DMS79 (cell line): Measurements from ENCODE around the gene LOXL3.

Experiments
- DNase-seq: peaks from one replicate; lab custom pipeline; 2025; lab: John Stamatoyannopoulos, UW

The LOXL3 gene

GRCh38 chr2:74550231-74550630 lies 3.5 kb downstream of the LOXL3 start:
- no peak for DNase-seq

GRCh38 chr2:74548900-74549826 lies 4.6 kb downstream of the LOXL3 start:
- peak; percentile 48 for DNase-seq

DNA sequence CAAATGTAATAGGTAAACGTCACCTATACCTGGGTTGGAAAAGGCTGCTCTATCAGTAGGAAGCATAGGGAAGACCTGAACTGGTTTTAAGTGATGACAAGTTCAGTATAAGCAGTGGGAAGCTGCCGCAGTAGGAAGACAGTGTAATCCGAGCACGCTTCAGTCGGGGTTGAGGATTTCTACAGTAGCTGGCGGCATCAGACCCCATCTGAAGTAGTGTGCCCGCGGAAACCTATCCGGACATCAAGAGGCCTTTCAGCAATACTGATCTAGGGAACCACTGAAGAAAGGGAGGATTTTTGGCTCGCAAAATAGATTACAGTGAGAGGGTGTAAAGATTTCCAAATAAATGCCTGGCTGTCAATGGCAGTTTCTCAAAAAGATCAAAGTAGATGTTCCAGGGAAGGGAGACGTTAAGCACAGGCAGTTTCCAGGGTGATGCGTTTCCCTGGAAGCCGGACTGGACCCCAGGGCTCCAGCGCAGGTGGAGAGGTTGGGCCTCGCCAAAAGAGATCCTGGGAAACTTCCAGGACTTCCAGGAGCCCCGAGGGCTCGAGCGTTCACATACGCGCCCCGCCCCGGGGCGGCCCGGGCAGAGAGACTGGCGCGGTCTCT lies 5.3 kb downstream of the LOXL3 start:
- DNase-seq, result peak; percentile 23

- DNase-seq, result no peak
These were observed 7.7 kb downstream of the LOXL3 start for GRCh38 chr2:74546004-74546403.

- peak; percentile 26 for DNase-seq
These were observed 9.1 kb downstream of the LOXL3 start for GRCh38 chr2:74544634-74545033.

- no peak for DNase-seq
These were observed 10.8 kb downstream of the LOXL3 start for GRCh38 chr2:74542978-74543377.

- no peak for DNase-seq
These were observed 13.5 kb downstream of the LOXL3 start for GRCh38 chr2:74540291-74540690.

- no peak for DNase-seq
These were observed 14.8 kb downstream of the LOXL3 start for GRCh38 chr2:74538881-74539339.

DNA sequence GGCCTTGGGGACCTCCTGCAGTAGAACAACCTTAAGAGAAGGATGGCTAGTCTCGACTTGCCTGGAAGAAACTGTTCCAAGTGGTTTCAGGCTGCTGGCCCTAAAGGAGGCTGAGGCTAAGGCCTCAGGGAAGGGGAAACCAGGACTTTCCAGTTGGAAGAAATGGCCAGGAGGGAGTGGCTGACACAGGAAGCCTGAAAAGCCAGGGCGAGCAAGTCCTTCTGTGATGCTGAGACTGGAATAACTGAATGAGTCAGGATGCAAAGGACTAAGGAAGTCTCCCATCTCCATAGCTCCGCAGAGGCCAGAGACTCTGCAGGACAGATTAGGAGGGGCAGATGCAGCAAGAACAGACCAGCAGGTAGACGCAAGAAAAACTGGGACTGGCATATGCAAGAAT lies 16.6 kb downstream of the LOXL3 start:
- DNase-seq, result no peak

DNA sequence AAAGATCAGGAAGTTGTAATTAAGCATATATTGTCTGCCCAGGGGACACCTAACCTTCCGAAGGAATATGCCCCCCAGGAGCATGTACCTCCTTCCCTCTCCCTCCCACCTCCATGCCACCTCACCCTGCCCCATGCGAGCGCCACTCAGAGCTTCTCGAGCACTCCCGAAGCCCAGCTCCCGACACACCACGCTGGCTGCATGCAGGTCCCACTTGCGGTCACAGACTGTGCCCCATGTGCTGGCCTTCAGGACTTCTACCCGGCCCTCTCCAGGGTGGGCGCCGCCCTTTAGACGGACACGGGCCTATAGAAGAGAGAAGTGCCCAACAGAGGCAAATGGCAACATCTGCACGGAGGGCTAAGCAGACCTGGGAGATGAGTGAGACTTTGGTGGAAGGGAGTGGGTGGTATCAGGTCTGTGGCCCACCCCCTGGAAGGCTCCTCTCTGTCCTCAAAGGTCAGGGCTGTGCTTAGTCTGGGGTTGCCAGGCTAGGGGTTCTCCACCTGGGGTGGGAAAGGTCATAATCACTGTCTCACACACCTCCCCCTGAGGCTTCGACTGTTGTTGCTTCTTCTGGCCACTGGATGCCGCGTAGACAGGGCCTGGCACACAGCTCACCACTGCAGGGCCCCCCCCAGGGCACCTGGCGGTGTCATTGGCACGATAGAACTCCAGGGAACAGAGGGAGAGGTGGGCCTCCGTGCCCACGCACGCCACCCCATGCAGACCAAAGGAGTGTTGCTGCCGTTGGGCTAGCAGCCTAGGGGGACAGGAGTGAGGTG lies 17.4 kb downstream of the LOXL3 start:
- no peak for DNase-seq

- no peak for DNase-seq
These were observed 18.2 kb downstream of the LOXL3 start for GRCh38 chr2:74535440-74535965.

DNA sequence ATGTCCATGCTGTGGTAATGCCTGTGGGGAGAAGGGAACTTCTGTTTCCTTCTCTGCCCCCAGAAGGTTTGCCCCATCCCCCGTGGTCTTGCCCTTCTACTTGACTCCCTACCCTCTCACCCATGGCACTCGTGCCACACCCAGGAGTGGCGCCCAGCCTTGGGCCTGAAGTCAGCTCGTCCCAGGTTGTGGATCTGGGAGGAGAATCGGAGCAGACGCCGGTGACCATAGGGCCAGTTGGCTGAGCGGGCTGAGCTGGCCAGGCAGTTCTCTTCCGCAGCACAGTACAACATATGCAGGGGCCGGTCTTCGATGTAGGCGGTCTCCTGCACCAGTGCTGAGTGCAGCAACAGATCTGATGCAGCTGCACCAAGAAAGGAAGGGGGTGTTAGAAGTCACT lies 19.3 kb downstream of the LOXL3 start:
- no peak for DNase-seq

- DNase-seq, result no peak
These were observed 20.3 kb downstream of the LOXL3 start for GRCh38 chr2:74533464-74533863.

DNA sequence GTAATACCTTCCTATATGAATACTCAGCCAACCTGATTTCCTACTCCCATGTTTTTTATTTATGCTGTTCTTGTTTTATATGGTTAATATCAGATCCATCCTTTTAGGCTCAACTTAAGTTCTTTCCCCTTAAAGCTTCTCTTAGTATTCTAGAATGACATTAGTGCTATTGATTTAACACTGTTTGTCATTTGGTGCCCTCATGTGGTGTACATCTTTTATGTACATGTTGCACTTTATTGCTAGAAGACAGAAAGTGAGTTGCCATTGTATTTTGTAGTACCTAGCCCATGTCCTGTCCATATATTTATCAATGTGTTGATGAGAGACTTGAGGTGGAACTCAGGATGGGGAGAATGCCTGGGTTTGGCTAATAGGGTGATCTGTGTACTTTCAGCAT lies 21.5 kb downstream of the LOXL3 start:
- DNase-seq, result no peak

DNA sequence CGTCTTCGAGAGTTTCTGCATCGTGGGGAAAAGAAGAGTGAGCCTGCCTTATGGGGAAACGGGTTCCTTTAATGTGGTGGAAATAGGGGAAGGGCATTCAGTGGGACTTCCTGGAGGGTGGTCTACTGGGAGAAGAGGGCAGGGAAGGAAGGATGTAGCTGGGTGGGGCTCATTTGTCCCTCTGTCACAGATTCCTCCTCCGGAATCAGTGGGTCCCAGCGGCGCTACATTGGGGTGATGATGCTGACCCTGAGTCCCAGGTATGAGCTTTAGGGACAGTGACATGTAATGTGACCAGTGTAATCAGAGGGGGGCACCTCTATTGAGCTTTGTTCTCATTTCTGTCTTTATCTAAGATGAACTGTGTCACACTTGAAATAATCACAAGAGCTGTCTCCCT lies 22.1 kb downstream of the LOXL3 start:
- no peak for DNase-seq

GRCh38 chr2:74530239-74531187 lies 23.2 kb downstream of the LOXL3 start:
- DNase-seq, result no peak

DNA sequence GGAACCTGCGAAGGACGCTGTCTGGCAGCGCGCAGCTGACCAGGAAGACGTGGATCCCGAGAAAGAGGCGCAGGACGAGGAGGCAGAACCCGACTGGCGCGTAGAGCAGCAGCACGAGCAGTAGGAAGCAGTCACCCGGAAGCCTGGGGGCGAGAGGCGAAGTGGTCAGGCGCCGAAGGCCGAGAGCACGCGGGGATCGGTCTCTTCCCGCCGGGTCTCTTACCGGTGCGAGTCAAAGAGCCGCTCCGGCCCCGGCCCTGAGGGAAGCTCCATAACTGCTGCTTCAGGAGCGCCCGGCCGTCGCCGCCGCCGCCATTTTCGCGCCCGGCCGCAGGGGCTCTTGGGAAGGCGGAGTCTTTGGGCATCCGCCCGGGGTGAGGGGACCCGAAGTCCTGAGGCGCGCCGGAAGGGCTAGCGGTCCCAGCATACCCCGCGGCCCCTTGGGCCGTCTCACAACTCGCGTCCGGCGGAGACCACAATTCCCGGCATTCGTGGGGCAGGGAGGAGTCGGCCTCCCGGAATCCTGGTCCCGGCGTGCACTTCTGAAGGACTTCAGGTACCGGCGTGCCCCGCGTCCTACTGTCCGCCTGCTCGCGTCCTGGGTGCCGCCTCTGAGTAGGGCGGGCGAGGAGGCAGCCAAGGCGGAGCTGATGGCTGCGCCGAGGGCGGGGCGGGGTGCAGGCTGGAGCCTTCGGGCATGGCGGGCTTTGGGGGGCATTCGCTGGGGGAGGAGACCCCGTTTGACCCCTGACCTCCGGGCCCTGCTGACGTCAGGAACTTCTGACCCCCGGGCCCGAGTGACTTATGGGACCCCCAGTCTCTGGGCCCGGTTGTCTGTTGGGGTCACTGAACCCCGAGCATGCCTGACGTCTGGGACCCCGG lies 24.1 kb downstream of the LOXL3 start, which contains the start of the genes AUP1 and HTRA2:
Gene AUP1 (minus strand): TSS at position 350 of the 882 bp plus-strand sequence. CDS start 77 bp downstream, at position 273.
Gene HTRA2 (plus strand): TSS at position 577 of the 882 bp plus-strand sequence. CDS start 74 bp downstream, at position 651.
- peak; percentile 97 for DNase-seq

- no peak for DNase-seq
These were observed 25.0 kb downstream of the LOXL3 start for GRCh38 chr2:74528600-74529356.

DNA sequence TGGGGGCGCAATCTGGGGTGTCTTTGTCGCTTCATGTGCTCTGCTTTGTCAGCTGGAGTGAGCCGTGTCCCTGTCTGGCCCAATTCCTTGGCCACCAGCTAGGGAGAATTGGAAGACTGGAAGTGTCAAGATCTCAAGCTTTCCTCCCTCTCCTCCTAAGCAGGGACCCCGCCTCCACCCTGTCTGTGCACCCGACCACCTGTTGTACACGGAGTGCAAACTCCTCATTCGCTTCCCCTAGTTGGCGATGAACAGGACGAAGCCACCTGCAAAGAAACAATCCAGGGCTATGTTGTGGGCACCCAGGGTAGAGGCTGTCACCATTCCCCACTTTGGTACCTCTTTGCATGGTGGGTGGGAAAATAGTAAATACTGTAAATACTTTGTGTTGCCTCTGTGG lies 26.0 kb downstream of the LOXL3 start:
- no peak for DNase-seq
